Upper lobe of right lung (tissue), 1 donor: ENCODE measurements around the gene SCEL. TPM values are rescaled to one million over a fixed set of nuclear protein-coding genes. Genes with fewer than 3 reads are reported as not detected.

Experiments used
- ATAC-seq: fragments of 200-7000 bp; cut with Tn5 transposase; one replicate; pipeline ENCODE4 v1.9.1; 2020; ENCODE audit warnings: mild to moderate bottlenecking, moderate library complexity
- DNase-seq: peaks from one replicate; pipeline ENCODE4 v3.0.0-alpha.2; 2020
- H3K27ac ChIP-seq: fragments of 200-600 bp; one replicate; pipeline ENCODE4 v1.8.0; 2022
- H3K27me3 ChIP-seq: fragments of 200-600 bp; one replicate; pipeline ENCODE4 v1.8.0; 2022; ENCODE audit warnings: mild to moderate bottlenecking
- H3K36me3 ChIP-seq: fragments of 200-600 bp; one replicate; pipeline ENCODE4 v1.8.0; 2022
- H3K4me1 ChIP-seq: fragments of 200-600 bp; one replicate; pipeline ENCODE4 v1.8.0; 2022
- H3K4me3 ChIP-seq: fragments of 200-600 bp; one replicate; pipeline ENCODE4 v1.8.0; 2022; ENCODE audit warnings: mild to moderate bottlenecking
- H3K9me3 ChIP-seq: fragments of 200-600 bp; one replicate; pipeline ENCODE4 v1.8.0; 2022
- CTCF ChIP-seq: fragments of 200-600 bp; IDR thresholded peaks from one replicate; pipeline ENCODE4 v1.8.0; 2022; ENCODE audit warnings: antibody characterized with exemption
- intact Hi-C: fragments of 100-400 bp; cut with DNase I; formaldehyde crosslinking; loops from one replicate; pipeline ENCODE4 v1.11.0; 2022
- total RNA-seq: library from RNA; stranded (reverse); fragmentation: NEBNext Ultra II Directional; extraction: Animal tissue kit (Norgen Biotek cat#: 25700); gene quantifications from one replicate; pipeline ENCODE4 v1.2.1, GENCODE V29; 2021
- donor health status: DM: no; HTN: yes; CAD: no; lungs with severe emphysema.

The SCEL gene
- total RNA-seq, 1 donor from 2014 or later: 109 TPM

- no peaks in the 10 kb centered on the region for H3K9me3 ChIP-seq
- H3K36me3 ChIP-seq: no peaks in the 10 kb centered on the region
- intact Hi-C loops: no loop called here
- no peak for ATAC-seq
- H3K27ac ChIP-seq: no peak overlapping the region
- no peaks in the 10 kb centered on the region for H3K27me3 ChIP-seq
- DNase-seq: no peak
- no peaks in the 10 kb centered on the region for H3K4me1 ChIP-seq
- TF ChIP-seq CTCF: no peak
- no peak overlapping the region for H3K4me3 ChIP-seq
Measured at GRCh38 chr13:77600701-77601100, 65.2 kb downstream of the SCEL start.

GRCh38 chr13:77611068-77611467 is 75.6 kb downstream of the SCEL start:
- ATAC-seq (no peak), DNase-seq (no peak)
- Histone ChIP-seq H3K36me3 (no peaks in the 10 kb centered on the region), H3K27ac (no peak overlapping the region), H3K4me1 (no peaks in the 10 kb centered on the region), H3K9me3 (no peaks in the 10 kb centered on the region), H3K4me3 (no peak overlapping the region), H3K27me3 (no peaks in the 10 kb centered on the region)
- intact Hi-C loops: no loop called here
- no peak for TF ChIP-seq CTCF

GRCh38 chr13:77616027-77616426 is 80.5 kb downstream of the SCEL start:
- H3K4me1 ChIP-seq: no peaks in the 10 kb centered on the region
- no peaks in the 10 kb centered on the region for H3K36me3 ChIP-seq
- H3K27me3 ChIP-seq: no peaks in the 10 kb centered on the region
- TF ChIP-seq CTCF: no peak
- intact Hi-C loops: no loop called here
- no peak overlapping the region for H3K4me3 ChIP-seq
- no peaks in the 10 kb centered on the region for H3K9me3 ChIP-seq
- DNase-seq (no peak), ATAC-seq (no peak)
- no peak overlapping the region for H3K27ac ChIP-seq

GRCh38 chr13:77619655-77620054 is 84.1 kb downstream of the SCEL start:
- intact Hi-C loops: no loop called here
- no peaks in the 10 kb centered on the region for H3K36me3 ChIP-seq
- H3K27me3 ChIP-seq: no peaks in the 10 kb centered on the region
- no peak overlapping the region for H3K4me3 ChIP-seq
- H3K4me1 ChIP-seq: no peaks in the 10 kb centered on the region
- DNase-seq (no peak), ATAC-seq (no peak)
- H3K9me3 ChIP-seq: no peaks in the 10 kb centered on the region
- TF ChIP-seq CTCF: no peak
- H3K27ac ChIP-seq: no peak overlapping the region

- H3K4me1 ChIP-seq: no peaks in the 10 kb centered on the region
- no peaks in the 10 kb centered on the region for H3K36me3 ChIP-seq
- intact Hi-C loops: no loop called here
- H3K9me3 ChIP-seq: no peaks in the 10 kb centered on the region
- TF ChIP-seq CTCF: no peak
- ATAC-seq (no peak), DNase-seq (no peak)
- no peak overlapping the region for H3K27ac ChIP-seq
- H3K4me3 ChIP-seq: no peak overlapping the region
- no peaks in the 10 kb centered on the region for H3K27me3 ChIP-seq
Measured at GRCh38 chr13:77620138-77620537, 84.6 kb downstream of the SCEL start.

- no peaks in the 10 kb centered on the region for H3K27me3 ChIP-seq
- no peaks in the 10 kb centered on the region for H3K36me3 ChIP-seq
- no peak for TF ChIP-seq CTCF
- no peak overlapping the region for H3K4me3 ChIP-seq
- no peak overlapping the region for H3K27ac ChIP-seq
- intact Hi-C loops: no loop called here
- no peaks in the 10 kb centered on the region for H3K4me1 ChIP-seq
- H3K9me3 ChIP-seq: no peaks in the 10 kb centered on the region
- ATAC-seq: no peak
- no peak for DNase-seq
Measured at GRCh38 chr13:77623806-77624205, 88.3 kb downstream of the SCEL start.
